AG09319 (cell line): ENCODE results near the gene SYNGR1.

ENCODE experiments used
- DNase-seq: peaks from one replicate; pipeline ENCODE4 v3.0.0-alpha.2; 2010; ENCODE audit warnings: low read depth; ENCODE audit errors: extremely low read depth
- CTCF ChIP-seq: IDR thresholded peaks from 2 replicates; pipeline ENCODE4 v1.5.1; 2011; ENCODE audit warnings: low read depth, mild to moderate bottlenecking, inconsistent platforms, low read length, moderate library complexity

The SYNGR1 gene

GRCh38 chr22:39349967-39350726 is at the start of gene SYNGR1:
TSS of gene SYNGR1 (plus strand) at chr22:39349991. CDS start at chr22:39350011, 20 bp downstream.
- no peak; the same call in 1 of the 2 replicates for TF ChIP-seq CTCF
- DNase-seq, result no peak

GRCh38 chr22:39300186-39300830 is 49.5 kb upstream of the SYNGR1 start:
- no peak for TF ChIP-seq CTCF
- DNase-seq, result no peak

- no peak for TF ChIP-seq CTCF
- DNase-seq, result no peak
Observed at GRCh38 chr22:39301108-39301507, 48.7 kb upstream of the SYNGR1 start.

GRCh38 chr22:39301926-39302325 is 47.9 kb upstream of the SYNGR1 start:
- TF ChIP-seq CTCF, result no peak
- no peak for DNase-seq

GRCh38 chr22:39302431-39302960 is 47.3 kb upstream of the SYNGR1 start:
- DNase-seq, result no peak
- no peak for TF ChIP-seq CTCF

GRCh38 chr22:39303358-39303757 is 46.4 kb upstream of the SYNGR1 start:
- DNase-seq, result no peak
- TF ChIP-seq CTCF, result no peak
